ENCODE results near the gene WDR37. TPM values are rescaled to one million over a fixed set of nuclear protein-coding genes. Genes with fewer than 3 reads are reported as not detected.

Gene WDR37
- total RNA-seq, 1 experiment from 2014 or later, result 20.6 TPM

DNA sequence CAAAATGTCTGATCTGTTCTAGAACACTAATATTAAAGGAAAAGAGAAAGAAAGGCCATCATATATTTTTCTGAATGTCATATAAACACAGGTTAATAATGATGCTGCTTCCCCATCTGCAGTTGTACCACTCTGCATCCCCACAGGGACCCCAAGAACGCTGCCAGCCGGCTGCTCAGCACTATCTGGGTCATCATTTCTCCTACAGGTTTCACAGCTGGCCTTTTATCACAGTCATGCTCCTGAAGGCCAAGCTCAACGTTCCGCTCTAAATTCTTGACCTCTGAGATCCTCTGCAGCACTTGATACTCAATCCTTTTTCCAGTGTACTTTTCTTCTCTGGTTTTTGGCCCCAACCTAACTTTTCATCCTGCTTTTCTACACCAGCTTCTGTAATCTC is 12.0 kb upstream of the WDR37 start:
- no TSS peak for BruUV-seq (replicated peaks)
- Histone ChIP-seq H3K4me3 (ENCODE audit: low read depth, low read length) (no peak overlapping the region), H3K9me3 (no peaks in the 10 kb centered on the region), H3K27me3 (replicated peaks; ENCODE audit: control insufficient read depth, insufficient read depth, low read length) (no peaks in the 10 kb centered on the region), H3K4me1 (peaks cover 9% of the 10 kb centered on the region), H3K36me3 (ENCODE audit: control insufficient read depth, insufficient read depth, low read length) (peaks cover 4% of the 10 kb centered on the region; the same call in 1 of the 2 replicates)
- H3K4me3 Mint-ChIP-seq (ENCODE audit: unreplicated experiment), result no peak overlapping the region
- no peak for DNase-seq
- H3K27ac Mint-ChIP-seq (ENCODE audit: unreplicated experiment), result no peak overlapping the region
- H3K9me3 Mint-ChIP-seq (ENCODE audit: unreplicated experiment), result no peaks in the 10 kb centered on the region
- peaks cover 82% of the 10 kb centered on the region for H3K36me3 Mint-ChIP-seq (ENCODE audit: insufficient read depth, unreplicated experiment)
- POLR2A ChIA-PET, result interaction anchor here (0.5 to 1.3 kb wide), 2 partner anchors 31 to 57 kb away, joined by 3 to 5 read pairs; partner anchors contain the start of gene GTPBP4
- TF ChIP-seq, protein P1, sequence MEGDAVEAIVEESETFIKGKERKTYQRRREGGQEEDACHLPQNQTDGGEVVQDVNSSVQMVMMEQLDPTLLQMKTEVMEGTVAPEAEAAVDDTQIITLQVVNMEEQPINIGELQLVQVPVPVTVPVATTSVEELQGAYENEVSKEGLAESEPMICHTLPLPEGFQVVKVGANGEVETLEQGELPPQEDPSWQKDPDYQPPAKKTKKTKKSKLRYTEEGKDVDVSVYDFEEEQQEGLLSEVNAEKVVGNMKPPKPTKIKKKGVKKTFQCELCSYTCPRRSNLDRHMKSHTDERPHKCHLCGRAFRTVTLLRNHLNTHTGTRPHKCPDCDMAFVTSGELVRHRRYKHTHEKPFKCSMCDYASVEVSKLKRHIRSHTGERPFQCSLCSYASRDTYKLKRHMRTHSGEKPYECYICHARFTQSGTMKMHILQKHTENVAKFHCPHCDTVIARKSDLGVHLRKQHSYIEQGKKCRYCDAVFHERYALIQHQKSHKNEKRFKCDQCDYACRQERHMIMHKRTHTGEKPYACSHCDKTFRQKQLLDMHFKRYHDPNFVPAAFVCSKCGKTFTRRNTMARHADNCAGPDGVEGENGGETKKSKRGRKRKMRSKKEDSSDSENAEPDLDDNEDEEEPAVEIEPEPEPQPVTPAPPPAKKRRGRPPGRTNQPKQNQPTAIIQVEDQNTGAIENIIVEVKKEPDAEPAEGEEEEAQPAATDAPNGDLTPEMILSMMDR (IDR thresholded peaks at IDR 0.05; ENCODE audit: insufficient read depth in 1 of 2, low read depth in 1 of 2, low read length in 1 of 2, severe bottlenecking in 1 of 2, unreplicated experiment in 1 of 2), result no peak
- intact Hi-C loops (cut with micrococcal nuclease; ENCODE audit: unreplicated experiment), result no loop called here
- CTCF ChIA-PET, result no interaction called here
- no peaks in the 10 kb centered on the region for H3K27me3 Mint-ChIP-seq (ENCODE audit: insufficient read depth, unreplicated experiment)
- H3K4me1 Mint-ChIP-seq (ENCODE audit: low read depth, unreplicated experiment), result peaks cover 37% of the 10 kb centered on the region

DNA sequence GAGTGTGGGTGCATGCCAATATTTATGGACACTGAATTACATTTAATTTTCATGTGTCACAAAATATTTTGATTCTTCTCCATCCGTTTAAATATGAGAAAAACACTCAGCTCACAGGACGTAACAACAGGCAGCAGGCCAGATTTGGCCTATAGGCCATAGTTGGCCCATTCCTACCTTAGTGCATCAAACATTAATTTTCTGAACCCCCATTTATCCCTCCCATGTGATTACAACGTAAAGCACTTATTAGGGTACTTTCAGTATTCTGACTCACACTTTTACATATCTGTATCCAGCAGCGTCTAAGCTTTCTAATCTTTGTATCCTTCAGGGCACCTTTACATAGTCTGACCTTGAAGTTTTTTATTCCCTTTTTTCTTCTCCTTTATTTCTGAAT is 11.2 kb upstream of the WDR37 start:
- peaks cover 4% of the 10 kb centered on the region; the same call in 1 of the 2 replicates for H3K4me1 ChIP-seq
- DNase-seq, result no peak
- Mint-ChIP-seq H3K27ac (ENCODE audit: unreplicated experiment) (peak overlapping the region; percentile 30), H3K27me3 (ENCODE audit: insufficient read depth, unreplicated experiment) (no peaks in the 10 kb centered on the region), H3K4me1 (ENCODE audit: low read depth, unreplicated experiment) (peaks cover 36% of the 10 kb centered on the region), H3K36me3 (ENCODE audit: insufficient read depth, unreplicated experiment) (peaks cover 89% of the 10 kb centered on the region), H3K4me3 (ENCODE audit: unreplicated experiment) (peak overlapping the region; percentile 40), H3K9me3 (ENCODE audit: unreplicated experiment) (no peaks in the 10 kb centered on the region)
- TSS peak; percentile 8 for BruUV-seq (replicated peaks)
- no peaks in the 10 kb centered on the region for H3K9me3 ChIP-seq
- H3K4me3 ChIP-seq (ENCODE audit: low read depth, low read length), result no peak overlapping the region
- intact Hi-C loops (cut with micrococcal nuclease; ENCODE audit: unreplicated experiment), result no loop called here
- H3K27me3 ChIP-seq (replicated peaks; ENCODE audit: control insufficient read depth, insufficient read depth, low read length), result no peaks in the 10 kb centered on the region
- TF ChIP-seq, protein P1 (IDR thresholded peaks at IDR 0.05; ENCODE audit: insufficient read depth in 1 of 2, low read depth in 1 of 2, low read length in 1 of 2, severe bottlenecking in 1 of 2, unreplicated experiment in 1 of 2), result no peak
- CTCF ChIA-PET, result no interaction called here
- POLR2A ChIA-PET, result no interaction called here
- H3K36me3 ChIP-seq (ENCODE audit: control insufficient read depth, insufficient read depth, low read length), result peaks cover 4% of the 10 kb centered on the region; the same call in 1 of the 2 replicates

DNA sequence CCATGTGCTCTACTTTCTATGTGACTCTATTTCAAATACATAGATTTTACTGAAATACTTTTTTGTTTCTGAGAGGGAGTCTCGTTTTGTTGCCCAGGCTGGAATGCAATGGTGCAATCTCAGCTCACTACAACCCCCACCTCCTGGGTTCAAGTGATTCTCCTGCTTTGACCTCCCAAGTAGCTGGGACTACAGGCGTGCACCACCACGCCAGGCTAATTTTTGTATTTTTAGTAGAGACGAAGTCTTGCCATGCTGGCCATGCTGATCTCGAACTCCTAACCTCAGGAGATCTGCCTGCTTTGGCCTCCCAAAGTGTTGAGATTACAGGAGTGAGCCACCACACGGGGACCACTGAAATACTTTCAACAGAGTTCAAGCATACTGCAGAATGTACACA is 10.8 kb upstream of the WDR37 start:
- POLR2A ChIA-PET, result no interaction called here
- TF ChIP-seq, protein P1 (IDR thresholded peaks at IDR 0.05; ENCODE audit: insufficient read depth in 1 of 2, low read depth in 1 of 2, low read length in 1 of 2, severe bottlenecking in 1 of 2, unreplicated experiment in 1 of 2), result no peak

More for the DNA sequence above, 10.8 kb upstream of the WDR37 start:
- Mint-ChIP-seq H3K4me3 (ENCODE audit: unreplicated experiment) (peak overlapping the region; percentile 40), H3K27me3 (ENCODE audit: insufficient read depth, unreplicated experiment) (no peaks in the 10 kb centered on the region), H3K36me3 (ENCODE audit: insufficient read depth, unreplicated experiment) (peaks cover 89% of the 10 kb centered on the region), H3K4me1 (ENCODE audit: low read depth, unreplicated experiment) (peaks cover 31% of the 10 kb centered on the region), H3K27ac (ENCODE audit: unreplicated experiment) (peak overlapping the region; percentile 30), H3K9me3 (ENCODE audit: unreplicated experiment) (no peaks in the 10 kb centered on the region)
- Histone ChIP-seq H3K9me3 (no peaks in the 10 kb centered on the region), H3K4me1 (peaks cover under 1% of the 10 kb centered on the region; the same call in 1 of the 2 replicates), H3K36me3 (ENCODE audit: control insufficient read depth, insufficient read depth, low read length) (peaks cover 4% of the 10 kb centered on the region; the same call in 1 of the 2 replicates), H3K27me3 (replicated peaks; ENCODE audit: control insufficient read depth, insufficient read depth, low read length) (no peaks in the 10 kb centered on the region), H3K4me3 (ENCODE audit: low read depth, low read length) (no peak overlapping the region)
- BruUV-seq (replicated peaks), result no TSS peak
- DNase-seq, result no peak
- CTCF ChIA-PET, result no interaction called here
- intact Hi-C loops (cut with micrococcal nuclease; ENCODE audit: unreplicated experiment), result no loop called here
